GM12878 (cell line): Measurements from ENCODE around the gene DOCK1. TPM values are rescaled to one million over a fixed set of nuclear protein-coding genes. Genes with fewer than 3 reads are reported as not detected.

ENCODE experiments used
- ATAC-seq: fragments of 200-7000 bp; cut with Tn5 transposase; 3 replicates; pipeline ENCODE4 v1.9.1; 2020; ENCODE audit warnings: mild to moderate bottlenecking, moderate library complexity
- BruUV-seq: library from RNA; stranded (reverse); fragments of 400-500 nt; replicated peaks from 2 replicates; lab custom pipeline; 2021; lab: Mats Ljungman, UMichigan
- CTCF ChIA-PET: fragments of 300-600 bp; sonication (Branson Sonifier 250); formaldehyde crosslinking; extraction: SDS; loops from one replicate; lab custom pipeline; 2021; ENCODE audit warnings: inconsistent platforms; lab: Yijun Ruan, JAX
- POLR2A ChIA-PET: fragments of 350-600 bp; formaldehyde crosslinking; extraction: SDS; loops from one replicate; lab custom pipeline; 2021; ENCODE audit warnings: inconsistent platforms; lab: Charles Lee
- RAD21 ChIA-PET: fragments of 300-600 bp; sonication (Branson Sonifier 250); formaldehyde crosslinking; loops from one replicate; lab custom pipeline; 2023; ENCODE audit warnings: antibody characterized with exemption; ENCODE audit not compliant: unreplicated experiment; lab: Charles Lee
- SMC1A ChIA-PET: fragments of 300-600 bp; sonication (Branson Sonifier 250); formaldehyde crosslinking; loops from one replicate; lab custom pipeline; 2023; ENCODE audit not compliant: unreplicated experiment, uncharacterized antibody; lab: Charles Lee
- DNase-seq: peaks from one replicate; pipeline ENCODE4 v3.0.0-alpha.2; 2011; ENCODE audit warnings: low read depth, low spot score
- FAIRE-seq: peaks from 3 replicates; lab custom pipeline; 2011; peaks lifted over from hg19 to GRCh38; lab: Jason Lieb, UNC
- H2AFZ ChIP-seq: 2 replicates; pipeline ENCODE4 v1.6.0; 2011; ENCODE audit warnings: low read depth, low read length, control low read depth; ENCODE audit not compliant: control insufficient read depth
- H3K27ac ChIP-seq: 2 replicates; pipeline ENCODE4 v1.5.1; 2011; ENCODE audit warnings: control low read depth; ENCODE audit not compliant: control insufficient read depth, insufficient read depth
- H3K27me3 ChIP-seq, 2 experiments: replicated peaks in 1 of 2; 2 replicates each; pipeline versions ENCODE4 v1.6.0 to v1.6.1; 2011; ENCODE audit warnings: low read length in 1 of 2; ENCODE audit not compliant: control insufficient read depth in 2 of 2, insufficient read depth in 2 of 2
- H3K36me3 ChIP-seq, 2 experiments: 2 replicates each; pipeline ENCODE4 v1.5.1; 2011; ENCODE audit warnings: low read length in 1 of 2; ENCODE audit not compliant: control insufficient read depth in 2 of 2, insufficient read depth in 2 of 2
- H3K4me1 ChIP-seq: 2 replicates; pipeline ENCODE4 v1.6.1; 2011; ENCODE audit warnings: mild to moderate bottlenecking, low read length, moderate library complexity, mixed read lengths; ENCODE audit not compliant: control insufficient read depth, insufficient read depth
- H3K4me2 ChIP-seq: 2 replicates; pipeline ENCODE4 v1.6.0; 2011; ENCODE audit warnings: control low read depth; ENCODE audit not compliant: control insufficient read depth, insufficient read depth
- H3K4me3 ChIP-seq: fragments of 200-600 bp; sonication (generic); 2 replicates; pipeline ENCODE4 v1.5.1; 2016
- H3K79me2 ChIP-seq: 2 replicates; pipeline ENCODE4 v1.6.0; 2011; ENCODE audit warnings: low read length; ENCODE audit not compliant: control insufficient read depth, insufficient read depth
- H3K9ac ChIP-seq: 2 replicates; pipeline ENCODE4 v1.8.0; 2011; ENCODE audit warnings: low read length, control low read depth, mixed read lengths; ENCODE audit not compliant: control insufficient read depth, insufficient read depth
- H3K9me3 ChIP-seq: replicated peaks from 3 replicates; pipeline ENCODE4 v1.5.1; 2011; ENCODE audit warnings: mild to moderate bottlenecking, low read length; ENCODE audit not compliant: control insufficient read depth, insufficient read depth
- H4K20me1 ChIP-seq: 2 replicates; pipeline ENCODE4 v1.6.0; 2011; ENCODE audit not compliant: control insufficient read depth, insufficient read depth
- CEBPB ChIP-seq, 2 experiments: fragments of 150-350 bp in 1 of 2; IDR thresholded peaks; 2 replicates each; pipeline ENCODE4 v1.6.1; 2012 to 2014; ENCODE audit warnings: low read depth in 2 of 2, low read length in 2 of 2, borderline replicate concordance in 1 of 2, inconsistent platforms in 1 of 2
- EED ChIP-seq: sonication (generic); IDR thresholded peaks from 2 replicates; pipeline ENCODE4 v1.6.1; 2016; ENCODE audit warnings: antibody characterized with exemption, low read depth
- ELK1 ChIP-seq: IDR thresholded peaks from 2 replicates; pipeline ENCODE4 v1.6.1; 2012; ENCODE audit warnings: low read depth, low read length, improper control_type of control experiment
- EP300 ChIP-seq, 2 experiments: fragments of 150-350 bp in 1 of 2; IDR thresholded peaks; 2 replicates each; pipeline ENCODE4 v1.6.1; 2011 to 2012; ENCODE audit warnings: low read depth in 2 of 2, low read length in 2 of 2, borderline replicate concordance in 1 of 2, improper control_type of control experiment in 1 of 2, inconsistent platforms in 1 of 2; ENCODE audit not compliant: control insufficient read depth in 1 of 2
- EZH2 ChIP-seq: IDR thresholded peaks from 2 replicates; pipeline ENCODE4 v1.6.1; 2012; ENCODE audit warnings: low read depth, mild to moderate bottlenecking, control low read depth, inconsistent platforms, low read length, borderline replicate concordance; ENCODE audit not compliant: control insufficient read depth
- MEF2A ChIP-seq: IDR thresholded peaks from 2 replicates; pipeline ENCODE4 v1.6.1; 2011; ENCODE audit warnings: low read depth, mild to moderate bottlenecking, low read length, moderate library complexity; ENCODE audit not compliant: insufficient read depth
- MEF2B ChIP-seq: fragments of 450-650 bp; IDR thresholded peaks from 2 replicates; pipeline ENCODE4 v1.6.1; 2018; ENCODE audit warnings: mild to moderate bottlenecking, moderate library complexity; ENCODE audit not compliant: partially characterized antibody, poor library complexity, severe bottlenecking
- NFYA ChIP-seq: IDR thresholded peaks from 2 replicates; pipeline ENCODE4 v1.6.1; 2011; ENCODE audit warnings: low read depth, mild to moderate bottlenecking, low read length, improper control_type of control experiment, borderline replicate concordance
- NR2F1 ChIP-seq: fragments of 450-650 bp; conservative IDR thresholded peaks from 2 replicates; pipeline ENCODE4 v1.6.1; 2017; ENCODE audit warnings: mild to moderate bottlenecking
- POLR2A ChIP-seq: IDR thresholded peaks from 2 replicates; pipeline ENCODE4 v1.6.1; 2011; ENCODE audit warnings: low read depth, mild to moderate bottlenecking, low read length
- RCOR1 ChIP-seq: conservative IDR thresholded peaks from 2 replicates; pipeline ENCODE4 v1.6.1; 2012; ENCODE audit warnings: low read depth, low read length, improper control_type of control experiment
- SIX5 ChIP-seq: IDR thresholded peaks from 2 replicates; pipeline ENCODE4 v1.6.1; 2011; ENCODE audit warnings: mild to moderate bottlenecking, low read depth, low read length, moderate library complexity; ENCODE audit not compliant: severe bottlenecking
- SRF ChIP-seq, 2 experiments: IDR thresholded peaks; 2 replicates each; pipeline ENCODE4 v1.6.1; 2011; ENCODE audit warnings: low read depth in 2 of 2, low read length in 2 of 2, mild to moderate bottlenecking in 1 of 2, moderate library complexity in 1 of 2
- ZNF24 ChIP-seq: fragments of 450-650 bp; IDR thresholded peaks from 2 replicates; pipeline ENCODE4 v1.6.1; 2017; ENCODE audit warnings: antibody characterized with exemption, mild to moderate bottlenecking
- ZSCAN29 ChIP-seq: fragments of 450-650 bp; IDR thresholded peaks from 2 replicates; pipeline ENCODE4 v1.6.1; 2017; ENCODE audit warnings: mild to moderate bottlenecking, moderate library complexity
- WGBS: methylation state at CpG from one replicate; pipeline ENCODE4 v1.1.6; 2016; ENCODE audit warnings: low lambda C conversion rate; ENCODE audit not compliant: insufficient replicate concordance, insufficient coverage; ENCODE audit errors: missing lambda C conversion rate; 5-methylcytosine and 5-hydroxymethylcytosine counted together
- in situ Hi-C: fragments of 300-500 bp; cut with MboI; formaldehyde crosslinking; loops from 9 replicates; pipeline ENCODE4 v1.14.3; 2018; ENCODE audit warnings: mixed read lengths
- intact Hi-C: fragments of 100-400 bp; cut with micrococcal nuclease; formaldehyde crosslinking; loops from one replicate; pipeline ENCODE4 v1.14.2; 2022; ENCODE audit not compliant: unreplicated experiment
- polyA plus RNA-seq, 11 experiments: library from polyadenylated mRNA; depleted of rRNA in 4 of 11; unstranded in 6 of 11; stranded (reverse) in 5 of 11; fragments of >200 nt; fragmentation: Nextera tagmentation in 4 of 11; fragmentation: Illumina TruSeq in 1 of 11; extraction: Ambion mirVana in 4 of 11; extraction: Trizol in 1 of 11; gene quantifications; 1 replicate in 1 of 11; 2 replicates in 10 of 11; pipeline versions ENCODE4 v1.2.1 to v1.2.3, GENCODE V29; 2011 to 2016; ENCODE audit warnings: inconsistent platforms in 2 of 11, missing spikeins in 2 of 11, low read depth in 1 of 11
- total RNA-seq, 4 experiments: library from RNA; depleted of rRNA in 3 of 4; stranded (reverse); fragments of >200 nt in 3 of 4; fragmentation: Illumina TruSeq in 1 of 4; extraction: Trizol in 1 of 4; gene quantifications; 2 replicates each; pipeline versions ENCODE4 v1.2.1 to v1.2.3, GENCODE V29; 2013 to 2021
- TF ChIP-seq, protein P1 (sequence below): fragments of 450-650 bp; IDR thresholded peaks from 2 replicates; pipeline ENCODE4 v1.6.1; 2017; ENCODE audit warnings: mild to moderate bottlenecking, moderate library complexity

The DOCK1 gene
- total and polyA plus RNA-seq, 10 of the 15 experiments (the other 5 are each of a cell fraction or from before 2014, with no cell fraction given): 0.05 to 0.18 TPM; not detected in 8

- TF ChIP-seq, protein P1, sequence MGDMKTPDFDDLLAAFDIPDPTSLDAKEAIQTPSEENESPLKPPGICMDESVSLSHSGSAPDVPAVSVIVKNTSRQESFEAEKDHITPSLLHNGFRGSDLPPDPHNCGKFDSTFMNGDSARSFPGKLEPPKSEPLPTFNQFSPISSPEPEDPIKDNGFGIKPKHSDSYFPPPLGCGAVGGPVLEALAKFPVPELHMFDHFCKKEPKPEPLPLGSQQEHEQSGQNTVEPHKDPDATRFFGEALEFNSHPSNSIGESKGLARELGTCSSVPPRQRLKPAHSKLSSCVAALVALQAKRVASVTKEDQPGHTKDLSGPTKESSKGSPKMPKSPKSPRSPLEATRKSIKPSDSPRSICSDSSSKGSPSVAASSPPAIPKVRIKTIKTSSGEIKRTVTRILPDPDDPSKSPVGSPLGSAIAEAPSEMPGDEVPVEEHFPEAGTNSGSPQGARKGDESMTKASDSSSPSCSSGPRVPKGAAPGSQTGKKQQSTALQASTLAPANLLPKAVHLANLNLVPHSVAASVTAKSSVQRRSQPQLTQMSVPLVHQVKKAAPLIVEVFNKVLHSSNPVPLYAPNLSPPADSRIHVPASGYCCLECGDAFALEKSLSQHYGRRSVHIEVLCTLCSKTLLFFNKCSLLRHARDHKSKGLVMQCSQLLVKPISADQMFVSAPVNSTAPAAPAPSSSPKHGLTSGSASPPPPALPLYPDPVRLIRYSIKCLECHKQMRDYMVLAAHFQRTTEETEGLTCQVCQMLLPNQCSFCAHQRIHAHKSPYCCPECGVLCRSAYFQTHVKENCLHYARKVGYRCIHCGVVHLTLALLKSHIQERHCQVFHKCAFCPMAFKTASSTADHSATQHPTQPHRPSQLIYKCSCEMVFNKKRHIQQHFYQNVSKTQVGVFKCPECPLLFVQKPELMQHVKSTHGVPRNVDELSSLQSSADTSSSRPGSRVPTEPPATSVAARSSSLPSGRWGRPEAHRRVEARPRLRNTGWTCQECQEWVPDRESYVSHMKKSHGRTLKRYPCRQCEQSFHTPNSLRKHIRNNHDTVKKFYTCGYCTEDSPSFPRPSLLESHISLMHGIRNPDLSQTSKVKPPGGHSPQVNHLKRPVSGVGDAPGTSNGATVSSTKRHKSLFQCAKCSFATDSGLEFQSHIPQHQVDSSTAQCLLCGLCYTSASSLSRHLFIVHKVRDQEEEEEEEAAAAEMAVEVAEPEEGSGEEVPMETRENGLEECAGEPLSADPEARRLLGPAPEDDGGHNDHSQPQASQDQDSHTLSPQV: no peak
- TF ChIP-seq SIX5: no peak
- TF ChIP-seq MEF2A: no peak
- TF ChIP-seq ZNF24: no peak
These were observed 43.3 kb downstream of the DOCK1 start (continued) for GRCh38 chr10:126948355-126949160.

DNA sequence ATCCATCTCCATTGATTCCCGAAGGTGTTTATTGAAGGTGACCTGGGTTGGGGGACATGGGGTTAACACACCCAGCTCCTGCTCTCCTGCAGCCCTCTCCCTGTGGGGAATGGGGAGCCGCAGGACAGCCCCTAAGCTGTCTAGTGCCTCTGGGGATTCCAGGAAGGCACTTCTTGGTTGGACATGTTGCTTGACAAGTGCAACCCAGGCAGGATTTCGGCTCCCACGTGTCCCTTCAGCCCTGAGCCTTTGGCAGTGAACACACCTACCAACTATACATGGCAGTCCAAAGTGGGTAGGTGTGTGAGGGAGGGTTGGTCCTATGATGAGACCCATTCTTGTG, 43.9 kb downstream of the DOCK1 start:
- no peak for ATAC-seq
- no peak for DNase-seq
- intact Hi-C loops: no loop called here
- ChIA-PET CTCF (no interaction called here), SMC1A (no interaction called here), POLR2A (no interaction called here), RAD21 (no interaction called here)
- no peak overlapping the region for H3K4me3 ChIP-seq
- no peaks in the 10 kb centered on the region for H4K20me1 ChIP-seq
- no peak overlapping the region for H3K9ac ChIP-seq
- 11% methylated on average over 4 of the region's 4 CpGs for WGBS
- H3K4me1 ChIP-seq: no peaks in the 10 kb centered on the region
- no TSS peak for BruUV-seq
- no peaks in the 10 kb centered on the region for H3K27me3 ChIP-seq
- H2AFZ ChIP-seq: no peak overlapping the region
- H3K36me3 ChIP-seq: no peaks in the 10 kb centered on the region
- no peak overlapping the region for H3K27ac ChIP-seq
- H3K79me2 ChIP-seq: no peaks in the 10 kb centered on the region
- H3K9me3 ChIP-seq: peaks cover 4% of the 10 kb centered on the region
- FAIRE-seq: no peak
- H3K4me2 ChIP-seq: no peak overlapping the region
- in situ Hi-C loops: no loop called here
- no peak for TF ChIP-seq ZSCAN29
- TF ChIP-seq RCOR1: no peak
- no peak for TF ChIP-seq EED
- no peak for TF ChIP-seq CEBPB (IDR thresholded peaks at IDR 0.05; ENCODE audit: borderline replicate concordance in 1 of 2, low read depth in 2 of 2, low read length in 2 of 2)
- no peak for TF ChIP-seq SRF (IDR thresholded peaks at IDR 0.05; ENCODE audit: low read depth in 2 of 2, low read length in 2 of 2)
- TF ChIP-seq POLR2A: no peak
- TF ChIP-seq EZH2: no peak
- TF ChIP-seq EP300 (IDR thresholded peaks at IDR 0.05; ENCODE audit: borderline replicate concordance in 1 of 2, control insufficient read depth in 1 of 2, low read depth in 2 of 2, low read length in 2 of 2): no peak
- TF ChIP-seq NFYA: no peak
- TF ChIP-seq ELK1: no peak
- TF ChIP-seq SIX5: no peak
- TF ChIP-seq NR2F1: no peak
- no peak for TF ChIP-seq MEF2B
